HepG2 (cell line): ENCODE measurements around the gene HPCAL1. TPM values are rescaled to one million over a fixed set of nuclear protein-coding genes. Genes with fewer than 3 reads are reported as not detected.

Experiments used
- BCLAF1 ChIP-seq: fragments of 450-650 bp; IDR thresholded peaks from 2 replicates; pipeline ENCODE4 v1.6.1; 2017; ENCODE audit warnings: mild to moderate bottlenecking
- ETV5 ChIP-seq: IDR thresholded peaks from 2 replicates; pipeline ENCODE4 v1.6.1; 2018; ENCODE audit warnings: missing biosample characterization, missing genetic modification reagents, inconsistent platforms, borderline replicate concordance
- GLI4 ChIP-seq: sonication (generic); formaldehyde crosslinking; IDR thresholded peaks from 2 replicates; pipeline ENCODE4 v1.5.1; 2020; ENCODE audit warnings: missing genetic modification reagents, mild to moderate bottlenecking, moderate library complexity, borderline replicate concordance
- IKZF4 ChIP-seq: sonication (generic); formaldehyde crosslinking; IDR thresholded peaks from 2 replicates; pipeline ENCODE4 v1.5.1; 2020; ENCODE audit warnings: borderline replicate concordance, mild to moderate bottlenecking, low read depth, missing genetic modification reagents; ENCODE audit errors: not compliant biosample characterization
- NR2F6 ChIP-seq, 2 experiments: IDR thresholded peaks; 2 replicates each; pipeline ENCODE4 v1.6.1; 2016; ENCODE audit warnings: antibody characterized with exemption in 1 of 2, mild to moderate bottlenecking in 1 of 2
- PRPF4 ChIP-seq: fragments of 200-400 bp; formaldehyde crosslinking; IDR thresholded peaks from 2 replicates; pipeline ENCODE4 v1.6.1; 2016; ENCODE audit warnings: low read length, low read depth; ENCODE audit not compliant: poor library complexity, severe bottlenecking
- RARA ChIP-seq: IDR thresholded peaks from 2 replicates; pipeline ENCODE4 v1.6.1; 2016; ENCODE audit warnings: missing genetic modification reagents, missing compliant biosample characterization
- RFXANK ChIP-seq: IDR thresholded peaks from 2 replicates; pipeline ENCODE4 v1.6.1; 2016
- SKI ChIP-seq: fragments of 450-650 bp; IDR thresholded peaks from one replicate; pipeline ENCODE4 v1.6.1; 2018; ENCODE audit warnings: mild to moderate bottlenecking; ENCODE audit not compliant: partially characterized antibody
- SMAD3 ChIP-seq: sonication (generic); formaldehyde crosslinking; IDR thresholded peaks from 2 replicates; pipeline ENCODE4 v1.4.0; 2020; ENCODE audit warnings: missing genetic modification reagents
- SRY ChIP-seq: sonication (generic); formaldehyde crosslinking; IDR thresholded peaks from 2 replicates; pipeline ENCODE4 v1.8.0; 2022; ENCODE audit warnings: mild to moderate bottlenecking, missing genetic modification reagents
- THAP11 ChIP-seq: IDR thresholded peaks from 2 replicates; pipeline ENCODE4 v1.6.1; 2016; ENCODE audit warnings: missing biosample characterization, missing genetic modification reagents
- U2AF2 ChIP-seq: fragments of 200-400 bp; formaldehyde crosslinking; IDR thresholded peaks from 2 replicates; pipeline ENCODE4 v1.6.1; 2017; ENCODE audit warnings: low read depth, mild to moderate bottlenecking, low read length
- ZNF224 ChIP-seq: sonication (generic); formaldehyde crosslinking; IDR thresholded peaks from 2 replicates; pipeline ENCODE4 v1.5.0; 2020; ENCODE audit warnings: mild to moderate bottlenecking, missing genetic modification reagents
- ZNF318 ChIP-seq: sonication (generic); formaldehyde crosslinking; IDR thresholded peaks from 2 replicates; pipeline ENCODE4 v1.4.0; 2020; ENCODE audit warnings: mild to moderate bottlenecking, missing genetic modification reagents
- ZNF607 ChIP-seq: sonication (generic); formaldehyde crosslinking; IDR thresholded peaks from 2 replicates; pipeline ENCODE4 v1.5.1; 2020; ENCODE audit warnings: missing genetic modification reagents, mild to moderate bottlenecking, borderline replicate concordance
- ZNF674 ChIP-seq: sonication (generic); formaldehyde crosslinking; IDR thresholded peaks from 2 replicates; pipeline ENCODE4 v1.5.0; 2020; ENCODE audit warnings: low read depth, mild to moderate bottlenecking, missing genetic modification reagents
- ZNF747 ChIP-seq: sonication (generic); formaldehyde crosslinking; IDR thresholded peaks from 2 replicates; pipeline ENCODE4 v1.8.1; 2023; ENCODE audit warnings: missing genetic modification reagents, mild to moderate bottlenecking, borderline replicate concordance
- polyA plus RNA-seq, 8 experiments: library from polyadenylated mRNA; depleted of rRNA in 3 of 8; stranded (reverse) in 7 of 8; unstranded in 1 of 8; fragments of >200 nt; fragmentation: Illumina TruSeq in 4 of 8; extraction: Trizol in 4 of 8; gene quantifications; 2 replicates each; pipeline versions ENCODE4 v1.2.1 to v1.2.3, GENCODE V29; 2011 to 2016; ENCODE audit warnings: low read depth in 4 of 8, missing spikeins in 1 of 8, mixed read lengths in 1 of 8; ENCODE audit not compliant: insufficient read depth in 1 of 8
- total RNA-seq, 5 experiments: library from RNA; depleted of rRNA; stranded (reverse); fragments of >200 nt; fragmentation: Illumina TruSeq; extraction: Trizol; gene quantifications; 2 replicates each; pipeline ENCODE4 v1.2.3, GENCODE V29; 2016; ENCODE audit warnings: low read depth in 1 of 5

HPCAL1 gene
- total and polyA plus RNA-seq, 2 of the 13 experiments (the other 11 are each of a cell fraction or from before 2014, with no cell fraction given) = 29.5 to 29.9 TPM

- TF ChIP-seq IKZF4 = peak; percentile 99
- peak; percentile 86 for TF ChIP-seq SKI
- TF ChIP-seq PRPF4 = no peak
- peak; percentile 67; the same call in 1 of the 2 replicates for TF ChIP-seq ZNF747 (CRISPR knock-in tag)
- no peak; the same call in 1 of the 2 replicates for TF ChIP-seq ETV5 (CRISPR knock-in tag)
- TF ChIP-seq BCLAF1 = no peak
- TF ChIP-seq RFXANK (CRISPR knock-in tag) = 0 out of 2 replicates have a peak, but pooled peaks have one; percentile 11
- peak; percentile 42; the same call in 1 of the 2 replicates for TF ChIP-seq ZNF318 (CRISPR knock-in tag)
- TF ChIP-seq U2AF2 = no peak
- TF ChIP-seq RARA (CRISPR knock-in tag) = peak; percentile 19
- 0 out of 2 replicates have a peak, but pooled peaks have one; percentile 35 for TF ChIP-seq SMAD3 (CRISPR knock-in tag)
- peak; percentile 23; the same call in 1 of the 2 replicates for TF ChIP-seq ZNF674 (CRISPR knock-in tag)
- TF ChIP-seq ZNF224 = peak; percentile 52; the same call in 1 of the 2 replicates
- peak; percentile 56; the same call in 1 of the 2 replicates for TF ChIP-seq THAP11
- peak; percentile 62; the same call in 1 of the 2 replicates for TF ChIP-seq GLI4 (CRISPR knock-in tag)
- TF ChIP-seq NR2F6 (IDR thresholded peaks at IDR 0.05) = no peak
- peak; percentile 34; the same call in 1 of the 2 replicates for TF ChIP-seq NR2F6 (CRISPR knock-in tag; IDR thresholded peaks at IDR 0.05)
- peak; percentile 96; the same call in 1 of the 2 replicates for TF ChIP-seq SRY
- TF ChIP-seq ZNF607 (CRISPR knock-in tag) = peak; percentile 93
Observed at GRCh38 chr2:10447895-10448575, 145.3 kb downstream of the HPCAL1 start, which contains the start of gene ODC1 (continued).
